Fibroblast of skin of abdomen (primary cell): ENCODE measurements around the gene WDR46. TPM values are rescaled to one million over a fixed set of nuclear protein-coding genes. Genes with fewer than 3 reads are reported as not detected.
A peak's percentile ranks its signal among the peaks of the same experiment; 100 is the strongest.

Experiments
- DNase-seq: peaks from one replicate; pipeline ENCODE4 v3.0.0-alpha.2; 2013
- polyA plus RNA-seq, 2 experiments: library from polyadenylated mRNA; unstranded; fragments of 120-200 nt; gene quantifications; one replicate each; pipeline ENCODE4 v1.2.1, GENCODE V29; 2013; ENCODE audit not compliant: insufficient read length in 2 of 2

Gene WDR46, protein sequence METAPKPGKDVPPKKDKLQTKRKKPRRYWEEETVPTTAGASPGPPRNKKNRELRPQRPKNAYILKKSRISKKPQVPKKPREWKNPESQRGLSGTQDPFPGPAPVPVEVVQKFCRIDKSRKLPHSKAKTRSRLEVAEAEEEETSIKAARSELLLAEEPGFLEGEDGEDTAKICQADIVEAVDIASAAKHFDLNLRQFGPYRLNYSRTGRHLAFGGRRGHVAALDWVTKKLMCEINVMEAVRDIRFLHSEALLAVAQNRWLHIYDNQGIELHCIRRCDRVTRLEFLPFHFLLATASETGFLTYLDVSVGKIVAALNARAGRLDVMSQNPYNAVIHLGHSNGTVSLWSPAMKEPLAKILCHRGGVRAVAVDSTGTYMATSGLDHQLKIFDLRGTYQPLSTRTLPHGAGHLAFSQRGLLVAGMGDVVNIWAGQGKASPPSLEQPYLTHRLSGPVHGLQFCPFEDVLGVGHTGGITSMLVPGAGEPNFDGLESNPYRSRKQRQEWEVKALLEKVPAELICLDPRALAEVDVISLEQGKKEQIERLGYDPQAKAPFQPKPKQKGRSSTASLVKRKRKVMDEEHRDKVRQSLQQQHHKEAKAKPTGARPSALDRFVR
- 82.1 TPM for polyA plus RNA-seq (2013, experiment 1 of 2; ENCODE audit: insufficient read length)
- 83.3 TPM for polyA plus RNA-seq (2013, experiment 2 of 2; ENCODE audit: insufficient read length)

DNA sequence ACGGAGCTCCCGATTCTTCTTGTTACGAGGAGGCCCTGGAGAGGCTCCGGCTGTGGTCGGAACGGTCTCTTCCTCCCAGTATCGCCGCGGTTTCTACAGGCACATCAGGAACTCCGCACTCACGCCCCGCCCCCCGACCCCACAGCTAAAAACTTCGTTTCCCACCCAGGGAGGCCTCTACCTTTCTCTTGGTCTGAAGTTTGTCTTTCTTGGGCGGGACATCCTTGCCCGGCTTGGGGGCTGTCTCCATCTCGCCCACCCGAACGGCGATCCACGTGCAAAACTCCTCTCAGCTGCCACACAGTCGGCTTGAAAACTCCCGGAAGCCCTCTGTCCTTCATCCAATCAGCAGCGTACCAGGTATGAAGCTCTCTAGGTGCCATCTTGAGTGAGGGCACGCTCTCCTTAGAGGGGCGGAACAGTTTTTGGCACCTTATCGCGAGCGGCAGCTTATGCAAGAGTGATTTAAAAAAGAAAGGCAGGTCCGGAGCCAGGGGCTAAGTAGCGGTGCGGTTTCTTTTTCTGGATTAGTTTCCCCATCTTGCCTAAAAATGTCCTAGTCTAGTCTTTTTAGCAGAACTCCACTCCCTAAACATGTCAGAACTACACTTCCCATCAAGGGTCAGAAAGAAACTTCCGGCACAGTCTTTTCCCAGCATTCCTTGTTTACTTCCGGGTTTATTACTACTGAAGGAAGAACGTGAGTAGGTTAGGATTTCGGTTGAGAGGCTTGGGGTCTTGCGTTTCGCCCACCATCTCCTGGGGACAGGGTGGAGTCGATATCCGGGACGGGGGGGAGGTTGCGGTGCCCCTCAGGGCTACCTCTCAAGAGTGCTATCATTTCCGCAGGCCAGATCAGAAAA, at the start of gene WDR46, which contains the start of gene PFDN6:
TSS of gene WDR46 (minus strand) at position 319 of the 863 bp plus-strand sequence. CDS start at position 250, 69 bp downstream.
TSS of gene PFDN6 (plus strand) at position 681 of the 863 bp plus-strand sequence. CDS start 256 bp downstream, outside the sequence.
- peak; percentile 87 for DNase-seq

DNA sequence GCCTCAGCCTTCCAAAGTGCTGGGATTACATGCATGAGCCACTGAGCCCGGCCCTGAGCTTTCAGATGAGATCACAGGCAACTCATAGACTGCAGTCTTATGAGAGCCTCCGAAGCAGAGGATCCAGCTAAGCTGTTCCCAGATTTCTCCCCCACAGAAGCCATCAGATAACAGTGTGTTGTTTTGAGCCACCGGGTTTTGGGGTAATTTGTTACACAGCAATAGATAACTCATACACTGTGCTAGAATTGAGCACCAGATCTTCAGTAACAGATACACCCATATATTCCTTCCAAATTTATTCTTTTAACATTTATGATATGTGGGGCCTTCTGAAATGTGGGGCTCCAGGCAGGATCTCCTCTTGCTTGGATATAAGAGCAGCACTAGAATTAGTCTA, 47.5 kb upstream of the WDR46 start:
- no peak for DNase-seq

DNA sequence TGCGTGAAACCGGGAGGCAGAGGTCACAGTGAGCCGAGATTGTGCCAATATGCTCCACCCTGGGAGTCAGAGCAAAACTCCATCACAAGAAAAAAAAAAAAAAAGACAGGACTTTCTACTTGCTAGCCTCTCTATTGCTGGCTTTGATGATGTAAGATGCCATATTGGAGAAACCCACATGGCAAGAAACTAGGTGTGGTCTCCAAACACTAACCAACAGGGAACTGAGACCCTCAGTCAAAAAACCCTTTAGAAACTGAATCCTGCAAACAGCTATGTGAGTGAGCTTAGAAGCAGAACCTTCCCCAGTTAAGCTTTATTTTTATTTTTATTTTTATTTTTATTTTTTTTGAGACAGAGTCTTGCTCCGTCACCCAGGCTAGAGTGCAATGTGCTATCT, 46.9 kb upstream of the WDR46 start:
- no peak for DNase-seq

DNA sequence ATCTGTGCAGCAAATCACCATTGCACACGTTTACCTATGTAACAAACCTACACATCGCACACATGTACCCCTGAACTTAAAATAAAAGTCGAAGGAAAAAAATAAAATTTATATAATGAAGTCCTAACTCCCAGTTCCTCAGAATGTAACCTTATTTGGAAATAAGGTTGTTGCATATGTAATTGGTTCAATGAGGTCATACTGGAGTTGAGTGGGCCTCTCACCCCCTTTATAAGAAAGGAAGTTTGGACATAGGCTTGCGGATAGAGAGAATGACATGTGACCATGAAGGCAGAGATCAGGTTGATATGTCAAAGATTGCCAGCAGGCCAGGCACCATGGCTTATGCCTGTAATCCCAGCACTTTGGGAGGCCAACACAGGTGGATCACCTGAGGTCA, 44.6 kb upstream of the WDR46 start:
- DNase-seq = no peak

DNA sequence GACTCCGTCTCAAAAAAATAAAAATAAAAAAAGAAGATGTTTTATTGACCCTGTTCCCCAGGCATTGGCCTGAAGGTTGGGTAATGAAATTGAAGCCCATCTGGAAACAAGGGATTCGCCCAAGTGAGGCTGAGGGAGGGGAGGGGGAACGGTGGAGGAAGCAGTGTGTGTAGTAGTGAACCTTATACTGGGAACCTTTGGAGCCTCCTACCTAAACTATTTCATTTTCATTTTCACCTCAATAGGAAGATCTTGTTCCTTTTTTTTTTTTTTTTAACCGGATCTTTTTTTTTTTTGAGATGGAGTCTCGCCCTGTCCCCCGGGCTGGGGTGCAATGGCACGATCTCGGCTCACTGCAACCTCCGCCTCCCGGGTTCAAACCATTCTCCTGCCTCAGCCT, 41.7 kb upstream of the WDR46 start:
- DNase-seq = no peak

DNA sequence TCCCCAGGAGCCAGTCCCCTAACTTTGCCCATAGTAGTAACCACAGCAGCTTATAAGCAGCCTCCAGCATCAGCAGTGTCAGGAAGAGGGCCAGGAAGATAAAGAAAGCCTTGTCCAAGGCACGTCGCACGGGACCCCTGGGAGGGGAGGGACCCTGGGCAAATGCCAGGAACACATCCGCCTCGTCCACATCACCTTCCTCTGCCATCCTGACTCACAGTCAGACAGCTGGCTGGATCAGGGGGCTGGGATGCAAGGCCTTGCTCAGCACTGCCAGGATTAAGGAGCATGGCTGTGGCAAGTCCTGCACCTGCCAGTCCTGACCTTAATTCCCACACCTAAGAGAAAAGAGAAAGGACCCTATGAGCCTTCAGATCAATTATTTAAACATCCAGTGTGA, 40.0 kb upstream of the WDR46 start:
- no peak for DNase-seq

DNA sequence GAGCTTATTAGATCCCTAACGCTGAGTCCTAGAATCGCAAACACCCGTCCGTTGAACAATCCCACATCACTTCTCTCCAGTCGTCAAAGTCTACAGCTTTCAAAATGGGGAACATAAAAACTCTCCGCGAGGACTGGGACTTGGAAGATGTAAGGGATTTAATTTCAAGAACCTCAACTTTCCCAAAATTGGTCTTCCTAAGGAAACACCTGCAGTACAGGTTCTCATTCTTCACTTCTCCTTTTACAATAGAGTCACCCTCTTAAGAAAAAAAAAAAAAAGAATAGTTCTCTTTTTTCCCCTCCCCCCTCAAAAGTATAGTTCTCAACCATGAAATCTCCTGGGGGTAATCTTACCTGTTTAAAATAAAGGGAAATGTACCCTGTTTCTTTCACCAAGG, 35.1 kb upstream of the WDR46 start:
- DNase-seq = no peak

DNA sequence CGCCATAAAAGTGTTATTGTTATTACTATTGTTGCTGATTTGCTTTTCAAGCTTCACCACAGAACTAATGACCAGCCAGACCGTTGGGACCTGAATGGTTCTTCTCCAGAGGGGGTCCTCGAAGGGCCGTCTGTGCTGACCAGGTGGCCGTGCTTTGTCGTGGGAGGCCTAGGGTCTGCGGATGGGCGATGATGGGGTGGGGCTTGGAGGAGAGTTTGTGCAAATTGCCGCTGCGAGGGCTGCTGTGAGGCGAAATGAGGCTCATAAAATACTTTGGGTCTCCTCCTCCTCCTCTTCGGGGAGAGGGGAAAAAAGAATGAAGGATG, 34.5 kb upstream of the WDR46 start:
- no peak for DNase-seq

DNA sequence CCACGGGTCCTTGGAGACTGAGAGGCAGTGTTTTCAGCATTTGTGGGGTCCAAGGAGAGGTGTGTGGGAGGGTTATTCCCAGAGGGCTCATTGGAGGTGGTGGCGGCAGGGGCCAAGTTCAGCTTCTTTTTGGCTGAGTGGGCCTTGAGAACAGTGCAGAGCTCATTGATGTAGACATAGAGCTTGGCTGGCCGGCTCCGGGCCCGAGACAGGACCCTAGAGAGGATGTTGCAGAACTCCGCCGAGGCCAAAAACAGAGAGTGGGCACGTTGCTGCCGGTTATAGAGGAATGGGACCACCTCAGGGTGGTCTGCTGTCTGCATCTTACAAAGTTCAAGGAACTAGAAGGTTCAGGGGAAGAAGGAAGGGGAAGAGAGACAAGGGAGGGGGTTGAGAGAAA, 32.2 kb upstream of the WDR46 start:
- DNase-seq = no peak

DNA sequence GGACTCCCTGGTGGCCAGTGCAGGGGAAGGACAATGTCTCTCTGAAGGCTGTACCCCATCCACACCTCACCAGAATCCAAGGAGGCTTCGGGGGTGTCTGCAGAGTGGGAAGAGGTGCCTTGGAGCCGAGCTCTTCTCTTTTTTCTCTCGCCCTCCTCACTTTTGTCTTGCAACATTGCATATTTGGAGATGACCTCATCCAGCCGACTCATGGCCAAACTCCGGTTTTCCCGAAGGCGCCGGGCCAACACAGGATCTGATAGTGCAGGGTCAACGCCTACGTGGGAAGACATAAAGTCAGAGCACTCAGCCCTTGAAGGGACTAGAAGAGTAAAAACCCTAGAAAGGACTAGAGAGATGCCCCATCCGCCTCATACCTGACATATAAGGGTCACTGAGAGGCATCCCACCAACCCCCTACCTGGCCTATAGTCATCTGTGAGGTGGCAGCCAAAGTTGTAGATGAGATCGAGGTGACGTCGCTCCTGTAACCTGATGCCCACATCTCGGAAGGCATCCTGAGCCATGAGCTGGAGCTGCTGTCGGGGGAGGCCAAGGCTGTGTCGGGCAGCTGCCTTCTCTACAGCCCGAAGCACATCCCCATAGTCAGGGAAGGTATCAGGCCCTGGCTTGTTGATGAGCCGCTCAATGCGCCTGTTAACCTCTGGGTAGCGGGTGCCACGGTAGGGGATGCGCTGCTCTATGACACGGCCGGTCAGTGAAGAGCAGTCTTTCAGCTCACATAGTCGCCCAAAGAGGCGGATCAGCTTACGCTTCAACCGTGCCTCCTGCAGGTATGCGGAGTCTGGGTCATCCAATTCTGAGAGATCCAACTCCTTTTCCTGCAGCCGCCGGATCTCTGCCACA, 31.5 kb upstream of the WDR46 start:
- peak; percentile 78 for DNase-seq

DNA sequence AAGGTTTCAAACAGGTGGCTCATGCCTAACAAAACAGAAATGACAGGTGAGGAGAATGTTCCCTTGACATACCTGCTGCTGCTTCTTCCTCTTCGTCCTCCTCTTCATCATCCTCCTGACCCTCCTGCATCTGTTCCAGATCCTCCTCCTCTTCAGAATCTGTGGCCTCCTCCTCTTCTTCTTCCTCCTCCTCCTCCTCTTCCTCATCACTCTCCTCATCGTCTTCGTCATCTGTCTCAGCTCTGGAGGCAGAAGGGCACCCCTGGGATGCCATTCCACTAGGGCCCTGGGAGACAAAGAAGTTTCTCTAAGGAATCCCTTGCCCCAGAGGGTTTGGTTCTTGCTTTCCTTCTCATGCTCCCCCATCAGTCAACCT, 30.9 kb upstream of the WDR46 start:
- no peak for DNase-seq

DNA sequence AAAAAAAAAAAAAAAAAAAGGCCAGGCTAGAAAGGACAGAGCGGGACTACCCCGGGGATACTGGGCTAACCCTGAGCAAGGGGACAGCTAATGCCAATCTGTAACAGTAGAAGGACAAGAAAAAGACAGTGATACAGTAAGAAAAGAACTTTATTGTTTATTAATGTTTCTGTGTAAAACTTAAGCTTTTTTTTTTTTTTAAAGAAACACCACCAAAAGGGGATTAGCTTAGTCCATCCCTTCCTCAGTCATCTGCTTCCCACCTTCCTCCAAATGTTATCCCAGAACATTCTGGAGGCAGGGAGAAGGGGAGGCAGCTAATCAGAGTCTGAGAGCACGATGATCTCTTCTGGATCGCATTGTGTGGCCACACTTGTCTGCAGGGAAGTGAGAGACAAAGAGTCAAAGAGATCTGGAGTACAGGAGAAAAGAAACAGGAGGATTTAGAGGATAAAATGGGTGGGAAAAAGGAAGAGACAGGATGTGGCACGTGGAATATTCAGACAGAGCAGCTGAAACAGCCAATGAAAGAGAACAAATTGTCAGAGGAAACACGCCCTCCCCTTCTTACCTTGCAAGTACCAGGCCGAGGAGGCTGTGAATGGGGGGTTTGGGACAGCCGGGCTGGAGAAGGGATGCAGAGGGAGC, 29.5 kb upstream of the WDR46 start:
- no peak for DNase-seq

DNA sequence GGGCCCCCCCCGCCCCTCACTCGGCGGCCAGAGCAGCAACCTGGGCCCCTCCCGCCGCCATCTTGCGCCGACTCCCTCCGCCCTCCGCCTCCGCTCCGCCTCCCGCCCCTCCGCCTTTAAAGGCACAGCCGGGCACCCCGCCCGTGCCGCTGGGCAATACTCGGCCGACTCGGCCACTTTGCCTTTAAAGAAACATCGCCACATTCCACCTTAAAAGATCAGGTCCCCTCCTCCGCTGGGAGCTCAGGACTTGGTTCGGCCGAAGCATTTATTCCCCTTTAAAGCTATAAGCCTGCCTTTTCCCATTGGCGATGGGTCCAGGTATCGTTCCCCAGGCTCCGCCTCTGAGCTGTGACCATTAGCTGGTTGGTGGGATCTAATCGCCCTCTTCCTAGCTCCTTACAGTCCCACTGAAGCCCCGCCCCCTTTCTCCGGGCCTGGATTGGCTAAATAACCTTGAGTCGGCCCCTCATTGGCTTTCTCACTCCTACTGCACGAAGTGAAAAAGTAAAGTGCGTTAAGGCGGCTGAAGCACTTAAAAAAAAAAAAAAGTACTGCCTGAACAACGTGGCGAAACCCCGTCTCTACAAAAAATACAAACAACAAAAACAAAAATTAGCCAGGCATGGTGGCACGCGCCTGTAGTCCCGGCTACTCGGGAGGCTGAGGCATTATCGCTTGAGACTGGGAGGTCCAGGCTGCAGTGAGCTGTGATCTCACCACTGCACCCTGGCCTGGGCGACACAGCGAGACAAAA, 28.8 kb upstream of the WDR46 start, which contains the start of gene ZBTB22:
TSS of gene ZBTB22 (minus strand) at position 76 of the 757 bp plus-strand sequence. CDS start 828 bp downstream, outside the sequence.
- peak; percentile 99 for DNase-seq

DNA sequence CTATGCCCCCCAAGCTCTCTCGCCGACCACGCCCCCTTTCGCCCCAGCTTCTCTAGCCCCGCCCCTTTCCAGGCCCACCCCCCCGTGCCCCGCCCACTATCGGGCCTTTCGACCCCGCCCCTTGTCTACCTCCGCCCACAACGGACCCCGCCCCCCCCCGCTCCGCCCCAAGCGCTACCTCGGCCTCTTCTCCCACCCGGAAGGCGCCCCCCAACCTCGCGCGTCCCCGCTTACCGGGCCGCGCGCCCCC, 28.3 kb upstream of the WDR46 start:
- no peak for DNase-seq

DNA sequence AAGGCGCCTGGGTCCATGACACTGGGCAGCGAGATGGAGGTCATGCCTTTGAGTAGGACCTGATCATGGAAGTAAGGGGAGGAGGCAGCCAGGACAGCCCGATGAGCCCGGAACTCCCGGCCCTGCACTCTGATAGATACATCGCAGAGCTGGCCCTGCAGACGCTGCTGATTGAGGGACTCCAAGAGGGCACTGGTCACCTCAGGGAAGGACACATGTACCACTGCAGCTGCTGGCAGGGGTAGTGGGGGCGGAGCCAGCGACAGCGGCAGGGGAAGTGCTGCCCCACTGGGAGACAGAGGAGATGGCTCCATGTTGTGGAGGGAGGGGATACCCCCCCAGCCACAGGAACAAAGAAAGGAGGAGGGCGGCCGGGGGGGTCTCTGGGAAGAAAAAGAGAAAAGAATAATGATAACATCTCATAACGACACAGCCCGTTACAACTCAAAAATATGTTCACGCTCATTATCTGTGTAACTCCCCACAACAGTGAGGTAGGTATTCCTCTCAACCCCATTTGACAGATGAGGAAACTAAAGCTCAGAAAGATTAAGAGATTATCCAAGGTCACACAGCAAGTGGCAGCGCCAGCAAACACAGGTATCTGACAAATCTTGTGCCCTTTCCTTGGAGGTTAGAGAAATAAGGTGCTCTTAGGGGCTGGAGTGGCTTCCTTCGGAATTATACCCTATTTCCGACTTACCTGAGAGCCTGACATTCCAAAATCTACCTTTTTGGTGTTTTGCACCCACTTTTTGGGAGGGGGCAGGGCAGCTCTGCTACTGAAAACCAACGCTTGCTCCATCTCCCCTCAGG, 27.8 kb upstream of the WDR46 start:
- DNase-seq = no peak

DNA sequence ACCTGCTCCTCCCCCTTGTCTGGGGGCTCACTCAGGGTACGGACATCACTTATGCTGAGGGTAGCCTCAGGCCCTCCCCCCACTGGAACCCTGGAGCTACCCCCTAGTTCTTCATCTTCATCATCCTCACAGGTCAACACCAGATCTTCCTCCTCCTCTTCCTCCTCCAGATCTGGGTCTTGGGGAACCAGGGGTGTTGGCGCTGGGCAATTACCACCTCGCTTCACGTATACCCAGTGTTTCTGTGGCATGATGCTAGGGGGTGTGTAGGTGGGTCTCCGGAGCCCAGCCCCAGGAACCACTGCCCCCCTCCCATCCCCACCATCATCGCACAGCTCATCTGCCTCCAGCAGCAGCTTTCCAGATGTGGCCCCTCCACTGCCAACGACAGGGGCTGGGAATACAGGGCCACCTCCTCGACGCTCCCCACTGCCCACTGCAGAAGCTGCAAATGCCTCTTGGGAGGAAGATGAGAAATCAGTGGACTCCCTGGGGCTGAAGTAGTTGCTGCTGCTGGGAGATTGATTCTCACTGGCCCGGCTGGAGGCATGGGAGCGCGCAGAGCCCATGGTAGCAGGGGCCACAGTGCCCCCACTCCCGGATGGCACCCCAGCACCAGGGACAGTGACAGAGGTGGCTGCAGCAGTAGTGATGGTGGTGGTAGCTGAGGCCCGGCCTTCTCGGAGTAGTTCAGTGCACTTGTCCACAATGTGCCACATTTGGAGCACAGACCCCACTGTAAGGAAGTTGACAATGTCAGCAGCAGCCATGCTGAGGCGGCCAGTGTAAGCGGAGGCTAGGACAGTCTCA, 27.0 kb upstream of the WDR46 start:
- DNase-seq = no peak

DNA sequence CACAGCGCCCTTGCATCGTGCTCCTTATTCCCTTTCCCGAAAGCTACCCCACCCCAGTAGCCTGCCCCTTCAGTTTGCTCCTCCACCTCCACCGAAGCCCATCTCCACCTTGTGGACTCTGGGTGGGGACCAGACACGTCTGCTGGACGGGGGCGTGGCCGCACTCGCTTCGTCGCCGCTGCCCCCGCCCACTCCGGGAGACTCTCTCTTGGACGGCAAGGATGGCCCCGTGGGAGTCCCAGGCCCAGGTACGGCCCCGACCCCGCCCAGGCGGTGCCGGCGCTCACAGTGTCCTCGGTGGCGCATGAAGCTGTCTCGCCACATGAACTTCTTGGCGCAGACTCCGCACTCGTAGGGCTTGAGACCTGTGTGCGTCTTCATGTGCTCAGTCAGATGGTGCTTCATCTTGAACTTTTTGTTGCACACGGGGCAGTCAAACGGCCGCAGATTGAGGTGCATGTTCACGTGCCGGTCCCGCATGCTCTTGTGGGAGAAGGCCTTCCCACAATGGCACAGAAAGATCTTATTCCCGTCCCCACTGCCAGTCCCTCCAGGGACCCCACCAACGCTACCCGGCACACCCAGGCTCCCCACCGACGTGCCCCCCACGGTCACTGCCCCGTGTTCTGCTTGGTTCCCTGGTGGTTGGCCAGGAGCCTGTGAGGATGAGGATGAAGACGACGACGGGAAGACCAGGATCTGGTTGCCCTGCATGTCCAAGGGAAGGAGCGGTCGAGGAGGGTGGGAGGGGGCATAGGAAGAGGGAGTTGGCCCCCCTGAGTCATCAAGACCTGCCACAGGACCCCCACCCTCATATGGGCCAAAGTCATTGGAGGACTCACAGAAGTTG, 26.1 kb upstream of the WDR46 start:
- no peak for DNase-seq

DNA sequence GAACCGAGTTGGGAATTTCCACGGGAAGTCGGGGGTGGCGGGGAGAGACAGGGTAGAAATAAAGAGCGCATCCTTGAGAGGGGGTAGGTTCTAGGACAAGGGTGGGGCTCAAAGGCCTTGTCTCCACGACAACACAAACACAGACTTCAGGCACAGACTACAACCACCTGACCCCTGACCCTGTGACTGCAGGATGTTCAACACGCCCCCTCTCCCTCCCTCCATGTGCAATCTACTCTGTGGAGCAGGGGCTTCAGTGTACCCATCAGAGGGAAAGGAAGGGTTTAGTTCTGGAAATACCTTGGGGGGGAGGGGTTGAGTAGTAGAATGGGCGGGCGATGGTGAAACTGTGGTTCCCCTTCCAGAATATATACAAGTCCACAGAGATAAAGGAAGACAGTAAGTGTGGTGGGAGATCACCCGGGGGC, 25.5 kb upstream of the WDR46 start:
- peak; percentile 77 for DNase-seq
